Left ventricle myocardium inferior (tissue), 1 donor: Measurements from ENCODE around the gene COL8A1. TPM values are rescaled to one million over a fixed set of nuclear protein-coding genes. Genes with fewer than 3 reads are reported as not detected.

ENCODE experiments used
- DNase-seq: peaks from one replicate; pipeline ENCODE4 v3.0.0-alpha.2; 2020
- H3K27ac ChIP-seq: fragments of 200-600 bp; replicated peaks from 2 replicates; pipeline ENCODE4 v1.8.0; 2021
- H3K27me3 ChIP-seq: fragments of 200-600 bp; 2 replicates; pipeline ENCODE4 v1.8.0; 2021; ENCODE audit warnings: low read depth
- H3K36me3 ChIP-seq: fragments of 200-600 bp; 2 replicates; pipeline ENCODE4 v1.8.0; 2021
- H3K4me1 ChIP-seq: fragments of 200-600 bp; 2 replicates; pipeline ENCODE4 v1.8.0; 2021
- H3K4me3 ChIP-seq: fragments of 200-600 bp; 2 replicates; pipeline ENCODE4 v1.8.0; 2021; ENCODE audit warnings: mild to moderate bottlenecking, moderate library complexity
- H3K9me3 ChIP-seq: fragments of 200-600 bp; replicated peaks from 2 replicates; pipeline ENCODE4 v1.8.0; 2021
- CTCF ChIP-seq: fragments of 200-600 bp; IDR thresholded peaks from 2 replicates; pipeline ENCODE4 v1.8.0; 2021; ENCODE audit warnings: antibody characterized with exemption, mild to moderate bottlenecking, borderline replicate concordance
- intact Hi-C: fragments of 100-400 bp; cut with micrococcal nuclease; formaldehyde crosslinking; loops from one replicate; pipeline ENCODE4 v1.11.0; 2022
- total RNA-seq: library from RNA; stranded (reverse); fragmentation: NEBNext Ultra II Directional; extraction: Animal tissue kit (Norgen Biotek cat#: 25700); gene quantifications from one replicate; pipeline ENCODE4 v1.2.1, GENCODE V29; 2021
- donor health status: DM: no; HTN: yes; CAD: no; lungs with severe emphysema.

Gene COL8A1
- total RNA-seq, 1 donor from 2014 or later, result 16.4 TPM

GRCh38 chr3:99833617-99834205, 195.3 kb downstream of the COL8A1 start:
- H3K36me3 ChIP-seq, result peaks cover 8% of the 10 kb centered on the region
- intact Hi-C loops, result loop anchor here (10.0 kb wide), 1 partner anchor 751 kb away; no protein-coding TSS in a partner anchor

GRCh38 chr3:99834211-99834957, 196.0 kb downstream of the COL8A1 start:
- TF ChIP-seq CTCF, result no peak
- Histone ChIP-seq H3K4me1 (peaks cover 38% of the 10 kb centered on the region), H3K9me3 (no peaks in the 10 kb centered on the region), H3K27ac (peak overlapping the region; percentile 28), H3K4me3 (no peak overlapping the region), H3K36me3 (peaks cover 4% of the 10 kb centered on the region), H3K27me3 (no peaks in the 10 kb centered on the region)
- intact Hi-C loops, result loop anchor here (10.0 kb wide), 1 partner anchor 750 kb away; no protein-coding TSS in a partner anchor
- no peak for DNase-seq

More at GRCh38 chr3:99833617-99834205, 195.3 kb downstream of the COL8A1 start:
- H3K9me3 ChIP-seq, result no peaks in the 10 kb centered on the region
- H3K27ac ChIP-seq, result peak overlapping the region; percentile 40
- no peak overlapping the region for H3K4me3 ChIP-seq
- TF ChIP-seq CTCF, result no peak
- H3K27me3 ChIP-seq, result no peaks in the 10 kb centered on the region
- no peak for DNase-seq
- peaks cover 38% of the 10 kb centered on the region for H3K4me1 ChIP-seq

GRCh38 chr3:99836681-99837080, 198.3 kb downstream of the COL8A1 start:
- Histone ChIP-seq H3K27me3 (no peaks in the 10 kb centered on the region), H3K9me3 (no peaks in the 10 kb centered on the region), H3K36me3 (no peaks in the 10 kb centered on the region), H3K27ac (no peak overlapping the region), H3K4me1 (peaks cover 38% of the 10 kb centered on the region), H3K4me3 (no peak overlapping the region)
- no peak for TF ChIP-seq CTCF
- intact Hi-C loops, result loop anchor here (10.0 kb wide), 1 partner anchor 748 kb away; no protein-coding TSS in a partner anchor
- DNase-seq, result no peak

- no peak for DNase-seq
- no peaks in the 10 kb centered on the region for H3K9me3 ChIP-seq
- no peak overlapping the region for H3K4me3 ChIP-seq
- H3K36me3 ChIP-seq, result no peaks in the 10 kb centered on the region
- TF ChIP-seq CTCF, result no peak
- no peak overlapping the region for H3K27ac ChIP-seq
- no peaks in the 10 kb centered on the region for H3K27me3 ChIP-seq
- intact Hi-C loops, result loop anchor here (10.0 kb wide), 1 partner anchor 747 kb away; no protein-coding TSS in a partner anchor
- H3K4me1 ChIP-seq, result peaks cover 41% of the 10 kb centered on the region
These were observed 199.3 kb downstream of the COL8A1 start for GRCh38 chr3:99837715-99838114.

- Histone ChIP-seq H3K4me1 (peaks cover 41% of the 10 kb centered on the region), H3K4me3 (no peak overlapping the region), H3K27me3 (no peaks in the 10 kb centered on the region), H3K36me3 (no peaks in the 10 kb centered on the region), H3K27ac (no peak overlapping the region), H3K9me3 (no peaks in the 10 kb centered on the region)
- DNase-seq, result no peak
- intact Hi-C loops, result loop anchor here (10.0 kb wide), 1 partner anchor 746 kb away; no protein-coding TSS in a partner anchor
- no peak for TF ChIP-seq CTCF
These were observed 200.4 kb downstream of the COL8A1 start for GRCh38 chr3:99838755-99839154.
